GM10266 (cell line): ENCODE results near the gene CD93.

Source experiments
- DNase-seq: peaks from one replicate; pipeline ENCODE4 v3.0.0; 2012; ENCODE audit errors: extremely low spot score
- TF ChIP-seq, protein P1 (sequence below): IDR thresholded peaks from 2 replicates; pipeline ENCODE4 v1.5.1; 2012; ENCODE audit warnings: mild to moderate bottlenecking, low read depth; ENCODE audit not compliant: control insufficient read depth, insufficient read depth; ENCODE audit errors: missing control alignments

Gene CD93

GRCh38 chr20:23049201-23050075 is 36.7 kb downstream of the CD93 start, which contains the start of gene THBD:
THBD (minus strand) TSS chr20:23049672; CDS start chr20:23049504, 168 bp downstream.
- no peak for DNase-seq
- TF ChIP-seq, protein P1, sequence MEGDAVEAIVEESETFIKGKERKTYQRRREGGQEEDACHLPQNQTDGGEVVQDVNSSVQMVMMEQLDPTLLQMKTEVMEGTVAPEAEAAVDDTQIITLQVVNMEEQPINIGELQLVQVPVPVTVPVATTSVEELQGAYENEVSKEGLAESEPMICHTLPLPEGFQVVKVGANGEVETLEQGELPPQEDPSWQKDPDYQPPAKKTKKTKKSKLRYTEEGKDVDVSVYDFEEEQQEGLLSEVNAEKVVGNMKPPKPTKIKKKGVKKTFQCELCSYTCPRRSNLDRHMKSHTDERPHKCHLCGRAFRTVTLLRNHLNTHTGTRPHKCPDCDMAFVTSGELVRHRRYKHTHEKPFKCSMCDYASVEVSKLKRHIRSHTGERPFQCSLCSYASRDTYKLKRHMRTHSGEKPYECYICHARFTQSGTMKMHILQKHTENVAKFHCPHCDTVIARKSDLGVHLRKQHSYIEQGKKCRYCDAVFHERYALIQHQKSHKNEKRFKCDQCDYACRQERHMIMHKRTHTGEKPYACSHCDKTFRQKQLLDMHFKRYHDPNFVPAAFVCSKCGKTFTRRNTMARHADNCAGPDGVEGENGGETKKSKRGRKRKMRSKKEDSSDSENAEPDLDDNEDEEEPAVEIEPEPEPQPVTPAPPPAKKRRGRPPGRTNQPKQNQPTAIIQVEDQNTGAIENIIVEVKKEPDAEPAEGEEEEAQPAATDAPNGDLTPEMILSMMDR, result no peak

DNA sequence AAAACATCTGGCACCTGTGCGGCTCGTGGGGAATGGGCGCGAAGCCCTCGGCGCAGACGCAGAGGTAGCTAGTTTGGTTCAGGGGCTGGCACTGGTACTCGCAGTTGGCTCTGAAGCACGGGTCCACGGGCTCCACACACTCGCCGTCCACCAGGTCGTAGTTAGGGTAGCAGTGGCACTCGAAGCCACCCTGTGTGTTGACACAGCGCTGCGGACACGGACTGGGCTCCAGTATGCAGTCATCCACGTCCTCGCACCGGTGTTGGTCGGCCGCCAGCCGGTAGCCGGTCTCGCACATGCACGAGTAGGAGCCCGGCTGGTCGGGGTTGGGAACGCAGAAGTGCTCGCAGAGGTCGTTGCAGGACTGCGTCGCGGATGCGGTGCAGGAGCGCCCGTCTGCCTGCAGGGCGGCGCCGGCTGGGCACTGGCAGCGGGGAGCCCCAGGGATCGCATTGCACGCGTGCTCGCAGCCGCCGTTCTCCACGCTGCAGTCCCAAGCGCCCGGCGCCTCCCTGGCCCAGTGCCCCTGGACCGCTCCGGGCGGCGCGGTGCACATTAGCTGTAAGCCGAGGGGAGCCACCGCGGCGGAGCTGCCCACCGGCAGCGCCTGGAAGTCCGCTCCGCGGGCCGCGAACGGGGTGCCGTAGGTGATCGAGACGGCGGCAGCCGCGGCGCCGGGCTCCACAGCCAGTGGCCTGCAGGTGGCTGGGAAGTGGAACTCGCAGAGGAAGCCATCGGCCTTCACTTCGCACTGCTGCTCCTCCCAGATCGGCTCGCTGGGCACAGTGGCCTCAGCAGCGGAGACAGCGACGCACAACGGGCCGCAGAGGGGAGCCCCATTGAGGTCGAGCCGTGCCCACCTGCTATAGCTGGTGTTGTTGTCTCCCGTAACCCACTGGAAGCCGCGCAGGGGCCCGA is 37.6 kb downstream of the CD93 start:
- TF ChIP-seq, protein P1, result peak; percentile 15
- DNase-seq, result no peak

- TF ChIP-seq, protein P1, result no peak
- no peak for DNase-seq
Observed at GRCh38 chr20:23047738-23048214, 38.3 kb downstream of the CD93 start.

GRCh38 chr20:23047001-23047737 is 39.0 kb downstream of the CD93 start:
- TF ChIP-seq, protein P1, result no peak
- DNase-seq, result no peak

DNA sequence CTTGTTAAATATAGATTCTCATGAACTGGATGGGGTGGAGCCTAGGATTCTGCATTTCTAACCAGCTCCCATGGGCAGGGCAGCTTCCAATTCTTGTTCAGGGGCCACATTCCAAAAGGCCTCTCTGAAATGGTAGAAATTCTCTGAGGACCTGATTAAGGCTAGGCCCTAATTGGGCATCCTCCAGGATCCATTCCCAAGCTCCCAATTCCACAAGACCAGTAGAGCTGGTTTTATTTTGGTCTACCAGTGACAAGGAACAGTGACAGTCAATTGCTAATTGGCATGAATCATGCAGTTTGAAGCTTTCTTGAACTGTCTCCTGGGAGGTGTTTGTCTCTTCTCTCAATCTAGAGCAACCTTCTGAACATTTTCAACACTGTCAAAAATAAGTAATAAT is 39.7 kb downstream of the CD93 start:
- no peak for DNase-seq
- TF ChIP-seq, protein P1, result no peak

DNA sequence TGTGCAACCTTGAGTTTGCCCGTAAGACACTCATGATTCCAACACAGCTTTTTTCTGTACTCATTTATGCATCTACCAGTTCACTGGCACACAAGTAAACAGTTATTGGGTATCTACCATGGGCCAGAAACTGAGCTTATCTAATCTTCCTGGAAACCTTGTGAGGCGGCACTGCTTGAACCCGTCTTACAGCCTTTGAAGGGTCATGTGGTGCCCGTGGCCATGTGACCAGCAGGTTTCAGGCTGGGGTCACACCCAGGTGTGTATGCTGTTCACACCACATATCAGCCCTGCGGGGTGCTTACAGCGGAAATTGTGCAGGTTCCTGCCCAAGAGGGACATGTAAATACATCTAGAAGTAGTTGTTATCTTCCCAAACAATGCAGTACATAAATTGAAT is 42.7 kb downstream of the CD93 start:
- DNase-seq, result no peak
- TF ChIP-seq, protein P1, result no peak
